HCT116 (cell line): ENCODE results near the gene FGF7. TPM values are rescaled to one million over a fixed set of nuclear protein-coding genes. Genes with fewer than 3 reads are reported as not detected.

ENCODE experiments used
- ATAC-seq: fragments of 200-7000 bp; cut with Tn5 transposase; 2 replicates; pipeline ENCODE4 v1.9.1; 2020; ENCODE audit warnings: mild to moderate bottlenecking, moderate library complexity
- BruUV-seq: library from RNA; stranded (reverse); fragments of 400-500 nt; replicated peaks from 2 replicates; lab custom pipeline; 2021; lab: Mats Ljungman, UMichigan
- CTCF ChIA-PET: fragments of 300-600 bp; sonication (Branson Sonifier 250); formaldehyde crosslinking; loops from one replicate; lab custom pipeline; 2021; ENCODE audit warnings: antibody characterized with exemption; lab: Charles Lee
- POLR2A ChIA-PET: fragments of 300-600, 350-600 bp; sonication (Branson Sonifier 250); formaldehyde crosslinking; loops from one replicate; lab custom pipeline; 2021; ENCODE audit warnings: antibody characterized with exemption; lab: Charles Lee
- RAD21 ChIA-PET, 2 experiments: fragments of 300-600 bp; sonication (Branson Sonifier 250); formaldehyde crosslinking; loops; one replicate each; lab custom pipeline; 2023; ENCODE audit warnings: low total read pairs in 2 of 2; ENCODE audit not compliant: uncharacterized antibody in 2 of 2, unreplicated experiment in 2 of 2, low non-redundant PET in 1 of 2; lab: Charles Lee
- DNase-seq: peaks from one replicate; pipeline ENCODE4 v3.0.0-alpha.2; 2010; ENCODE audit warnings: low read depth, low spot score
- H2AFZ ChIP-seq: fragments of 200-600 bp; shearing (Covaris generic), sonication (generic); 2 replicates; pipeline ENCODE4 v1.6.1; 2017; ENCODE audit warnings: low read depth, mixed run types, mixed read lengths, antibody characterized with exemption, low read length; ENCODE audit not compliant: poor library complexity, severe bottlenecking
- H3K27ac ChIP-seq: 2 replicates; pipeline ENCODE4 v1.5.1; 2012; ENCODE audit warnings: low read depth, low read length
- H3K27me3 ChIP-seq: fragments of 200-600 bp; sonication (generic); 2 replicates; pipeline ENCODE4 v1.6.1; 2016; ENCODE audit warnings: mixed run types, low read length, mixed read lengths; ENCODE audit not compliant: insufficient read depth
- H3K36me3 ChIP-seq, 2 experiments: fragments of 200-500 bp in 1 of 2; fragments of 200-600 bp in 1 of 2; sonication (Bioruptor generic) in 1 of 2; sonication (generic) in 1 of 2; 2 replicates each; pipeline versions ENCODE4 v1.5.1 to v1.6.1; 2014 to 2016; ENCODE audit warnings: low read length in 2 of 2, inconsistent platforms in 1 of 2, mixed read lengths in 1 of 2, mixed run types in 1 of 2; ENCODE audit not compliant: insufficient read depth in 2 of 2, control insufficient read depth in 1 of 2
- H3K4me1 ChIP-seq, 2 experiments: fragments of 200-600 bp in 1 of 2; sonication (generic) in 1 of 2; 2 replicates each; pipeline versions ENCODE4 v1.5.1 to v1.6.1; 2012 to 2017; ENCODE audit warnings: low read length in 2 of 2, inconsistent platforms in 1 of 2, mild to moderate bottlenecking in 1 of 2, mixed read lengths in 1 of 2, mixed run types in 1 of 2, moderate library complexity in 1 of 2; ENCODE audit not compliant: insufficient read depth in 2 of 2, control insufficient read depth in 1 of 2
- H3K4me2 ChIP-seq: fragments of 200-600 bp; sonication (generic); 2 replicates; pipeline ENCODE4 v1.6.1; 2017; ENCODE audit warnings: mixed run types, low read length, mixed read lengths
- H3K4me3 ChIP-seq, 2 experiments: fragments of 200-600 bp in 1 of 2; sonication (generic) in 1 of 2; replicated peaks in 1 of 2; 2 replicates each; pipeline ENCODE4 v1.5.1; 2011 to 2016; ENCODE audit warnings: low read length in 2 of 2, control low read depth in 1 of 2, low read depth in 1 of 2, mild to moderate bottlenecking in 1 of 2, mixed read lengths in 1 of 2, mixed run types in 1 of 2
- H3K79me2 ChIP-seq: fragments of 200-600 bp; sonication (generic); 2 replicates; pipeline ENCODE4 v1.6.1; 2017; ENCODE audit warnings: mild to moderate bottlenecking, mixed run types, low read length, moderate library complexity, mixed read lengths; ENCODE audit not compliant: insufficient read depth
- H3K9ac ChIP-seq: fragments of 200-600 bp; sonication (generic); 2 replicates; pipeline ENCODE4 v1.6.1; 2016; ENCODE audit warnings: low read length, mixed read lengths
- H3K9me2 ChIP-seq: fragments of 200-600 bp; sonication (generic), shearing (Covaris generic); 2 replicates; pipeline ENCODE4 v1.6.1; 2017; ENCODE audit warnings: mixed run types, mild to moderate bottlenecking, moderate library complexity; ENCODE audit not compliant: insufficient read depth
- H3K9me3 ChIP-seq, 2 experiments: fragments of 200-500 bp in 1 of 2; fragments of 200-600 bp in 1 of 2; sonication (Bioruptor generic) in 1 of 2; sonication (generic) in 1 of 2; 2 replicates each; pipeline ENCODE4 v1.6.1; 2014 to 2017; ENCODE audit warnings: low read length in 2 of 2, mixed read lengths in 2 of 2, inconsistent platforms in 1 of 2, low read depth in 1 of 2, mild to moderate bottlenecking in 1 of 2, mixed run types in 1 of 2, moderate library complexity in 1 of 2; ENCODE audit not compliant: control insufficient read depth in 1 of 2, insufficient read depth in 1 of 2
- H4K20me1 ChIP-seq: fragments of 200-600 bp; sonication (generic), shearing (Covaris generic); 2 replicates; pipeline ENCODE4 v1.6.1; 2017; ENCODE audit warnings: mixed run types, mild to moderate bottlenecking, moderate library complexity; ENCODE audit not compliant: insufficient read depth
- CBX3 ChIP-seq: IDR thresholded peaks from 2 replicates; pipeline ENCODE4 v1.6.1; 2012; ENCODE audit warnings: low read depth
- EGR1 ChIP-seq: IDR thresholded peaks from 2 replicates; pipeline ENCODE4 v1.6.1; 2012; ENCODE audit warnings: low read depth
- ELF1 ChIP-seq: IDR thresholded peaks from 2 replicates; pipeline ENCODE4 v1.6.1; 2012; ENCODE audit warnings: low read depth, borderline replicate concordance
- EZH2phosphoT487 ChIP-seq: fragments of 200-600 bp; IDR thresholded peaks from 2 replicates; pipeline ENCODE4 v1.6.1; 2018; ENCODE audit warnings: antibody characterized with exemption, borderline replicate concordance
- JUND ChIP-seq: IDR thresholded peaks from 2 replicates; pipeline ENCODE4 v1.6.1; 2012
- POLR2A ChIP-seq: IDR thresholded peaks from 2 replicates; pipeline ENCODE4 v1.7.0; 2011; ENCODE audit warnings: borderline replicate concordance; ENCODE audit not compliant: insufficient read depth, insufficient read length; ENCODE audit errors: extremely low read depth
- SP1 ChIP-seq: IDR thresholded peaks from 2 replicates; pipeline ENCODE4 v1.6.1; 2012; ENCODE audit warnings: low read depth
- ZFX ChIP-seq: fragments of 450-650 bp; IDR thresholded peaks from 2 replicates; pipeline ENCODE4 v1.6.1; 2017
- intact Hi-C: fragments of 100-400 bp; cut with micrococcal nuclease; formaldehyde crosslinking; loops from 2 replicates; pipeline ENCODE4 v1.10.0; 2022
- total RNA-seq: library from RNA; stranded (reverse); gene quantifications from one replicate; pipeline ENCODE4 v1.2.1, GENCODE V29; 2021; ENCODE audit not compliant: unreplicated experiment
- TF ChIP-seq, protein P1 (sequence below): IDR thresholded peaks from 2 replicates; pipeline ENCODE4 v1.6.1; 2012; ENCODE audit warnings: low read depth

The FGF7 gene
- total RNA-seq, 1 experiment from 2014 or later = 0.49 TPM

DNA sequence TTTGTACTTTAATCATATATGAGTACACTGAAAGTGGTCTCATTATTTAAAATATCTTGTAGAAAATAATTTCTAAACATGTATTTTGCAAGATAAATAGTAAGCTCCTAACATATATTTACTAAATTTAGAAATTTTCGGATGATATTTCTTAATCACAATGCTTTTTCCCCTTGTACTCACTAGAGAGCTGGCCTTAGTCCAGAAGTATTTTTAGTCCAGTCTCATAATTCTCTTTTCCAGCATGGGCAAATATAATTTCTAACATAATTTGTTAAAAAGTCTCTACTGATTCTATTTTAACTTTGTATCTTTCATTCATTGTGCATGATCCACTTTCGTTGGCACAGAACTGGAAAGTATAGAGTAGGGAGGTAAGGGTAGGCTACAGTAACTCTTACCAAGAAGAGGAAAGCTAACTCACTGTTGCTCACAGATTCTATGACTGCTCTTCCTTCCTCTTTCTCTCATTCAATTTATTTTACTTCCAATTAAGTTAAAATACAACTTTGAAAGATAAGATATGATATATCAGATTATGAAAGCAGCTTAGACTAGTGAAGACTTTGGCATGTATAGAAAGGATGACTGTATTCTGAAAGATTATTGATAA is 39.3 kb downstream of the FGF7 start:
- no peak overlapping the region for H3K4me3 ChIP-seq
- no peaks in the 10 kb centered on the region for H3K36me3 ChIP-seq
- H3K9ac ChIP-seq = no peak overlapping the region
- TF ChIP-seq JUND (no peak), ZFX (no peak), POLR2A (no peak), ELF1 (no peak), SP1 (no peak), EZH2phosphoT487 (no peak), EGR1 (no peak), CBX3 (no peak)
- TF ChIP-seq, protein P1, sequence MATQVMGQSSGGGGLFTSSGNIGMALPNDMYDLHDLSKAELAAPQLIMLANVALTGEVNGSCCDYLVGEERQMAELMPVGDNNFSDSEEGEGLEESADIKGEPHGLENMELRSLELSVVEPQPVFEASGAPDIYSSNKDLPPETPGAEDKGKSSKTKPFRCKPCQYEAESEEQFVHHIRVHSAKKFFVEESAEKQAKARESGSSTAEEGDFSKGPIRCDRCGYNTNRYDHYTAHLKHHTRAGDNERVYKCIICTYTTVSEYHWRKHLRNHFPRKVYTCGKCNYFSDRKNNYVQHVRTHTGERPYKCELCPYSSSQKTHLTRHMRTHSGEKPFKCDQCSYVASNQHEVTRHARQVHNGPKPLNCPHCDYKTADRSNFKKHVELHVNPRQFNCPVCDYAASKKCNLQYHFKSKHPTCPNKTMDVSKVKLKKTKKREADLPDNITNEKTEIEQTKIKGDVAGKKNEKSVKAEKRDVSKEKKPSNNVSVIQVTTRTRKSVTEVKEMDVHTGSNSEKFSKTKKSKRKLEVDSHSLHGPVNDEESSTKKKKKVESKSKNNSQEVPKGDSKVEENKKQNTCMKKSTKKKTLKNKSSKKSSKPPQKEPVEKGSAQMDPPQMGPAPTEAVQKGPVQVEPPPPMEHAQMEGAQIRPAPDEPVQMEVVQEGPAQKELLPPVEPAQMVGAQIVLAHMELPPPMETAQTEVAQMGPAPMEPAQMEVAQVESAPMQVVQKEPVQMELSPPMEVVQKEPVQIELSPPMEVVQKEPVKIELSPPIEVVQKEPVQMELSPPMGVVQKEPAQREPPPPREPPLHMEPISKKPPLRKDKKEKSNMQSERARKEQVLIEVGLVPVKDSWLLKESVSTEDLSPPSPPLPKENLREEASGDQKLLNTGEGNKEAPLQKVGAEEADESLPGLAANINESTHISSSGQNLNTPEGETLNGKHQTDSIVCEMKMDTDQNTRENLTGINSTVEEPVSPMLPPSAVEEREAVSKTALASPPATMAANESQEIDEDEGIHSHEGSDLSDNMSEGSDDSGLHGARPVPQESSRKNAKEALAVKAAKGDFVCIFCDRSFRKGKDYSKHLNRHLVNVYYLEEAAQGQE = no peak
- H3K4me1 ChIP-seq = no peaks in the 10 kb centered on the region
- no peaks in the 10 kb centered on the region for H3K9me3 ChIP-seq
- ChIA-PET CTCF (interaction anchor here (2.9 kb wide), 1 partner anchor 9 kb away, joined by 13 read pairs; no protein-coding TSS in a partner anchor), RAD21 (no interaction called here), POLR2A (no interaction called here)
- H4K20me1 ChIP-seq = no peaks in the 10 kb centered on the region
- H2AFZ ChIP-seq = no peak overlapping the region
- H3K4me2 ChIP-seq = no peak overlapping the region
- H3K79me2 ChIP-seq = no peaks in the 10 kb centered on the region
- no peaks in the 10 kb centered on the region for H3K9me2 ChIP-seq
- no TSS peak for BruUV-seq
- no peak overlapping the region for H3K27ac ChIP-seq
- no peaks in the 10 kb centered on the region for H3K27me3 ChIP-seq
- intact Hi-C loops = no loop called here
- DNase-seq = no peak
- ATAC-seq = no peak
